Liver (tissue), 9 donors: Measurements from ENCODE around the gene TRIO. TPM values are rescaled to one million over a fixed set of nuclear protein-coding genes. Genes with fewer than 3 reads are reported as not detected.

ENCODE experiments used
- DNase-seq: peaks from one replicate; pipeline ENCODE4 v3.0.0-alpha.2; 2017; ENCODE audit warnings: low spot score
- H3K27ac ChIP-seq, 2 donors: one replicate each; pipeline ENCODE4 v1.7.0; 2013; ENCODE audit warnings: inconsistent platforms in 2 of 2, low read length in 2 of 2, control low read depth in 1 of 2, low read depth in 1 of 2, mild to moderate bottlenecking in 1 of 2
- H3K27me3 ChIP-seq, 4 donors: one replicate each; pipeline versions ENCODE4 v1.6.1 to v1.7.0; 2013; ENCODE audit warnings: low read length in 3 of 4, inconsistent platforms in 1 of 4, mild to moderate bottlenecking in 1 of 4, moderate library complexity in 1 of 4; ENCODE audit not compliant: control insufficient read depth in 4 of 4, insufficient read depth in 4 of 4
- H3K36me3 ChIP-seq, 4 donors: one replicate each; pipeline versions ENCODE4 v1.6.1 to v1.7.0; 2013; ENCODE audit warnings: low read length in 3 of 4, mild to moderate bottlenecking in 3 of 4, low read depth in 1 of 4, moderate library complexity in 1 of 4; ENCODE audit not compliant: control insufficient read depth in 4 of 4, insufficient read depth in 3 of 4
- H3K4me1 ChIP-seq, 4 donors: one replicate each; pipeline versions ENCODE4 v1.6.1 to v1.7.0; 2013; ENCODE audit warnings: low read length in 3 of 4, mild to moderate bottlenecking in 3 of 4, moderate library complexity in 1 of 4; ENCODE audit not compliant: control insufficient read depth in 4 of 4, insufficient read depth in 4 of 4
- H3K4me3 ChIP-seq, 3 donors: one replicate each; pipeline versions ENCODE4 v1.6.1 to v1.7.0; 2013; ENCODE audit warnings: low read length in 3 of 3, control low read depth in 1 of 3, low read depth in 1 of 3, mild to moderate bottlenecking in 1 of 3
- H3K9ac ChIP-seq, 2 donors: one replicate each; pipeline ENCODE4 v1.7.0; 2013; ENCODE audit warnings: low read length in 2 of 2, mild to moderate bottlenecking in 2 of 2, moderate library complexity in 2 of 2, control low read depth in 1 of 2, low read depth in 1 of 2
- H3K9me3 ChIP-seq, 4 donors: one replicate each; pipeline versions ENCODE4 v1.6.1 to v1.7.0; 2013; ENCODE audit warnings: low read length in 3 of 4; ENCODE audit not compliant: control insufficient read depth in 4 of 4
- EGR1 ChIP-seq, 2 donors: IDR thresholded peaks; 2 replicates each; pipeline ENCODE4 v1.6.1; 2016 to 2018; ENCODE audit warnings: antibody characterized with exemption in 2 of 2, low read depth in 2 of 2
- FOXA1 ChIP-seq: IDR thresholded peaks from 2 replicates; pipeline ENCODE4 v1.6.1; 2016; ENCODE audit warnings: antibody characterized with exemption
- FOXA2 ChIP-seq: IDR thresholded peaks from 2 replicates; pipeline ENCODE4 v1.6.1; 2016; ENCODE audit warnings: antibody characterized with exemption
- GABPA ChIP-seq, 2 donors: IDR thresholded peaks in 1 of 2; conservative IDR thresholded peaks in 1 of 2; 2 replicates each; pipeline ENCODE4 v1.6.1; 2016; ENCODE audit warnings: antibody characterized with exemption in 2 of 2, mild to moderate bottlenecking in 1 of 2, moderate library complexity in 1 of 2
- HNF4A ChIP-seq, 2 donors: conservative IDR thresholded peaks; 2 replicates each; pipeline ENCODE4 v1.6.1; 2016; ENCODE audit warnings: antibody characterized with exemption in 2 of 2, mild to moderate bottlenecking in 2 of 2
- HNF4G ChIP-seq: IDR thresholded peaks from 2 replicates; pipeline ENCODE4 v1.6.1; 2016; ENCODE audit warnings: antibody characterized with exemption
- NR2F2 ChIP-seq: IDR thresholded peaks from 2 replicates; pipeline ENCODE4 v1.6.1; 2016; ENCODE audit warnings: antibody characterized with exemption
- RXRA ChIP-seq, 2 donors: IDR thresholded peaks; 2 replicates each; pipeline ENCODE4 v1.6.1; 2017 to 2018; ENCODE audit warnings: antibody characterized with exemption in 2 of 2, mild to moderate bottlenecking in 1 of 2
- SP1 ChIP-seq: IDR thresholded peaks from 2 replicates; pipeline ENCODE4 v1.6.1; 2018; ENCODE audit warnings: antibody characterized with exemption, mild to moderate bottlenecking
- TAF1 ChIP-seq: conservative IDR thresholded peaks from 2 replicates; pipeline ENCODE4 v1.6.1; 2016; ENCODE audit warnings: antibody characterized with exemption, mild to moderate bottlenecking
- YY1 ChIP-seq: IDR thresholded peaks from 2 replicates; pipeline ENCODE4 v1.6.1; 2016; ENCODE audit warnings: antibody characterized with exemption, mild to moderate bottlenecking
- WGBS: extraction: QIAGEN DNeasy Blood & Tissue Kit; methylation state at CpG from one replicate; pipeline ENCODE4 v1.1.7; 2013; 5-methylcytosine and 5-hydroxymethylcytosine counted together
- polyA plus RNA-seq, 2 donors: library from polyadenylated mRNA; stranded (reverse) in 1 of 2; unstranded in 1 of 2; fragments of 200-250 nt in 1 of 2; fragments of >200 nt in 1 of 2; fragmentation: Nextera tagmentation in 1 of 2; extraction: Ambion mirVana in 1 of 2; gene quantifications; one replicate each; pipeline versions ENCODE4 v1.2.1 to v1.2.3, GENCODE V29; 2013 to 2015
- total RNA-seq, 2 donors: library from RNA; depleted of rRNA; stranded (reverse); fragments of >200 nt; gene quantifications; one replicate each; pipeline ENCODE4 v1.2.3, GENCODE V29; 2014
- TF ChIP-seq, protein P1 (sequence below): fragments of 150-350 bp; IDR thresholded peaks from 2 replicates; pipeline ENCODE4 v1.5.1; 2017; ENCODE audit warnings: improper control_type of control experiment, low read depth, low read length; ENCODE audit not compliant: missing input control
- TF ChIP-seq, protein P2 (sequence below): IDR thresholded peaks from 2 replicates; pipeline ENCODE4 v1.6.1; 2016; ENCODE audit warnings: antibody characterized with exemption
- TF ChIP-seq, protein P3 (sequence below): IDR thresholded peaks from 2 replicates; pipeline ENCODE4 v1.6.1; 2016; ENCODE audit warnings: antibody characterized with exemption, mild to moderate bottlenecking
- TF ChIP-seq, protein P4 (sequence below): IDR thresholded peaks from 2 replicates; pipeline ENCODE4 v1.6.1; 2016; ENCODE audit warnings: antibody characterized with exemption
- TF ChIP-seq, protein P5 (sequence below): IDR thresholded peaks from 2 replicates; pipeline ENCODE4 v1.6.1; 2016; ENCODE audit warnings: antibody characterized with exemption
- donor health status: healthy.
- donor health status: healthy.
- donor health status: healthy.
- donor health status: healthy.
- donor health status: healthy.

TRIO gene
- total and polyA plus RNA-seq, 4 donors: 8.5 to 86.2 (median 16.0) TPM

DNA sequence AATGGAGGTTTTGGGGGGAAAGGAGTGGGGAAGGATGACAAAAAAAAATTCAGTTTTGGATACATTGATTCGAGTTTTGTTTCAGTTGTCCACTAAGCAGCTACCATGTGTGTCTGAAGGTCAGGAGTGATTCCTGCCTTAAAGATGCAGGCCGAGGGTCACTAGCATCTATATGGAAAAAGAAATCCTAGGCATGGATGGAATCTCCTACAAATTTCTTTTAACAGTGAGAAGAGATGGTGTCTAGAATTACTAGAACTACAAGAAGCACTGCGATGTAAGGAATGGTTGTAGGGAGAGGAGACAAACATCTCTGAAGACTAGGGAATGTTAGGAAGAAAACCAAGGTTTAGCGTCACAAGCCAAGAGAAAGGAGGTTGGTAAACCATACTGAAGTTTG is 19.6 kb upstream of the TRIO start:
- Histone ChIP-seq H3K27ac (no peak overlapping the region), H3K4me1 (no peaks in the 10 kb centered on the region), H3K27me3 (no peaks in the 10 kb centered on the region), H3K9me3 (no peaks in the 10 kb centered on the region), H3K36me3 (no peaks in the 10 kb centered on the region), H3K9ac (no peak overlapping the region), H3K4me3 (no peak overlapping the region)
- TF ChIP-seq EGR1 (IDR thresholded peaks at IDR 0.05; ENCODE audit: low read depth in 2 of 2): no peak
- TF ChIP-seq, protein P1, sequence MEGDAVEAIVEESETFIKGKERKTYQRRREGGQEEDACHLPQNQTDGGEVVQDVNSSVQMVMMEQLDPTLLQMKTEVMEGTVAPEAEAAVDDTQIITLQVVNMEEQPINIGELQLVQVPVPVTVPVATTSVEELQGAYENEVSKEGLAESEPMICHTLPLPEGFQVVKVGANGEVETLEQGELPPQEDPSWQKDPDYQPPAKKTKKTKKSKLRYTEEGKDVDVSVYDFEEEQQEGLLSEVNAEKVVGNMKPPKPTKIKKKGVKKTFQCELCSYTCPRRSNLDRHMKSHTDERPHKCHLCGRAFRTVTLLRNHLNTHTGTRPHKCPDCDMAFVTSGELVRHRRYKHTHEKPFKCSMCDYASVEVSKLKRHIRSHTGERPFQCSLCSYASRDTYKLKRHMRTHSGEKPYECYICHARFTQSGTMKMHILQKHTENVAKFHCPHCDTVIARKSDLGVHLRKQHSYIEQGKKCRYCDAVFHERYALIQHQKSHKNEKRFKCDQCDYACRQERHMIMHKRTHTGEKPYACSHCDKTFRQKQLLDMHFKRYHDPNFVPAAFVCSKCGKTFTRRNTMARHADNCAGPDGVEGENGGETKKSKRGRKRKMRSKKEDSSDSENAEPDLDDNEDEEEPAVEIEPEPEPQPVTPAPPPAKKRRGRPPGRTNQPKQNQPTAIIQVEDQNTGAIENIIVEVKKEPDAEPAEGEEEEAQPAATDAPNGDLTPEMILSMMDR: no peak
- TF ChIP-seq, protein P2, sequence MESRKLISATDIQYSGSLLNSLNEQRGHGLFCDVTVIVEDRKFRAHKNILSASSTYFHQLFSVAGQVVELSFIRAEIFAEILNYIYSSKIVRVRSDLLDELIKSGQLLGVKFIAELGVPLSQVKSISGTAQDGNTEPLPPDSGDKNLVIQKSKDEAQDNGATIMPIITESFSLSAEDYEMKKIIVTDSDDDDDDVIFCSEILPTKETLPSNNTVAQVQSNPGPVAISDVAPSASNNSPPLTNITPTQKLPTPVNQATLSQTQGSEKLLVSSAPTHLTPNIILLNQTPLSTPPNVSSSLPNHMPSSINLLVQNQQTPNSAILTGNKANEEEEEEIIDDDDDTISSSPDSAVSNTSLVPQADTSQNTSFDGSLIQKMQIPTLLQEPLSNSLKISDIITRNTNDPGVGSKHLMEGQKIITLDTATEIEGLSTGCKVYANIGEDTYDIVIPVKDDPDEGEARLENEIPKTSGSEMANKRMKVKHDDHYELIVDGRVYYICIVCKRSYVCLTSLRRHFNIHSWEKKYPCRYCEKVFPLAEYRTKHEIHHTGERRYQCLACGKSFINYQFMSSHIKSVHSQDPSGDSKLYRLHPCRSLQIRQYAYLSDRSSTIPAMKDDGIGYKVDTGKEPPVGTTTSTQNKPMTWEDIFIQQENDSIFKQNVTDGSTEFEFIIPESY: no peak
- no peak for TF ChIP-seq NR2F2
- TF ChIP-seq GABPA (IDR thresholded peaks at IDR 0.05 in 1 of 2, conservative IDR thresholded peaks at IDR 0.05 in 1 of 2): no peak
- TF ChIP-seq SP1: no peak
- TF ChIP-seq RXRA (IDR thresholded peaks at IDR 0.05): no peak
- TF ChIP-seq, protein P3, sequence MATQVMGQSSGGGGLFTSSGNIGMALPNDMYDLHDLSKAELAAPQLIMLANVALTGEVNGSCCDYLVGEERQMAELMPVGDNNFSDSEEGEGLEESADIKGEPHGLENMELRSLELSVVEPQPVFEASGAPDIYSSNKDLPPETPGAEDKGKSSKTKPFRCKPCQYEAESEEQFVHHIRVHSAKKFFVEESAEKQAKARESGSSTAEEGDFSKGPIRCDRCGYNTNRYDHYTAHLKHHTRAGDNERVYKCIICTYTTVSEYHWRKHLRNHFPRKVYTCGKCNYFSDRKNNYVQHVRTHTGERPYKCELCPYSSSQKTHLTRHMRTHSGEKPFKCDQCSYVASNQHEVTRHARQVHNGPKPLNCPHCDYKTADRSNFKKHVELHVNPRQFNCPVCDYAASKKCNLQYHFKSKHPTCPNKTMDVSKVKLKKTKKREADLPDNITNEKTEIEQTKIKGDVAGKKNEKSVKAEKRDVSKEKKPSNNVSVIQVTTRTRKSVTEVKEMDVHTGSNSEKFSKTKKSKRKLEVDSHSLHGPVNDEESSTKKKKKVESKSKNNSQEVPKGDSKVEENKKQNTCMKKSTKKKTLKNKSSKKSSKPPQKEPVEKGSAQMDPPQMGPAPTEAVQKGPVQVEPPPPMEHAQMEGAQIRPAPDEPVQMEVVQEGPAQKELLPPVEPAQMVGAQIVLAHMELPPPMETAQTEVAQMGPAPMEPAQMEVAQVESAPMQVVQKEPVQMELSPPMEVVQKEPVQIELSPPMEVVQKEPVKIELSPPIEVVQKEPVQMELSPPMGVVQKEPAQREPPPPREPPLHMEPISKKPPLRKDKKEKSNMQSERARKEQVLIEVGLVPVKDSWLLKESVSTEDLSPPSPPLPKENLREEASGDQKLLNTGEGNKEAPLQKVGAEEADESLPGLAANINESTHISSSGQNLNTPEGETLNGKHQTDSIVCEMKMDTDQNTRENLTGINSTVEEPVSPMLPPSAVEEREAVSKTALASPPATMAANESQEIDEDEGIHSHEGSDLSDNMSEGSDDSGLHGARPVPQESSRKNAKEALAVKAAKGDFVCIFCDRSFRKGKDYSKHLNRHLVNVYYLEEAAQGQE: no peak
- TF ChIP-seq TAF1: no peak
- no peak for TF ChIP-seq HNF4G
- TF ChIP-seq HNF4A (conservative IDR thresholded peaks at IDR 0.05): no peak
- no peak for TF ChIP-seq FOXA2
- TF ChIP-seq, protein P4, sequence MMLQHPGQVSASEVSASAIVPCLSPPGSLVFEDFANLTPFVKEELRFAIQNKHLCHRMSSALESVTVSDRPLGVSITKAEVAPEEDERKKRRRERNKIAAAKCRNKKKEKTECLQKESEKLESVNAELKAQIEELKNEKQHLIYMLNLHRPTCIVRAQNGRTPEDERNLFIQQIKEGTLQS: no peak
- WGBS: 93% methylated on average over 4 of the region's 4 CpGs
- DNase-seq: no peak

DNA sequence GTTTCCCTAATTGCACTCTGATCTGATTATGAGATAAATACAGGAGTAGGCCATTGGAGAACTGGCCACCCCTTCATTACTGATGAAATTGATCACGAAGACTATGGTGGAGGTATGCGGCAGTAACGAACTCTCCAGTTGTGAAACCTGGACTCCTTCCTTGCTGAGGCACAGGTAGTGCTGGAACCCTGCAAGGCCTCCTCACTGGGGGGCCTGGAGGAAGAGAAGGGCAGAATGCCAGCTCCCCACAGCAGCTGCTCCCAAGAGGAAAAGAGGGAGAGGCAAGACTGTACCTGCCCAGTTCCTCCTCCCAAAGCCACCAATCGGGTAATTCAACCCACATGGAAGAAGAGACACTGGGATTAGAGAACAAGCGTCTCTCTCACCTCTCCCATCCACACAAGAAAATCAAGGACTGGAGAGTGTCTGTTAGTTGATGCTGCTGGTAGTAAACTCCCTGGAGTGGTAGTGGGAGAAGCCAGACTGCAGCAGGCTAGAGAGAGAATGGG is 19.1 kb upstream of the TRIO start:
- no peak for DNase-seq
- WGBS: 98% methylated on average over 5 of the region's 5 CpGs
- H3K36me3 ChIP-seq: no peaks in the 10 kb centered on the region

More for the DNA sequence above, 19.1 kb upstream of the TRIO start:
- H3K4me1 ChIP-seq: no peaks in the 10 kb centered on the region
- no peak overlapping the region for H3K9ac ChIP-seq
- H3K27me3 ChIP-seq: no peaks in the 10 kb centered on the region
- no peak overlapping the region for H3K27ac ChIP-seq
- TF ChIP-seq GABPA (IDR thresholded peaks at IDR 0.05 in 1 of 2, conservative IDR thresholded peaks at IDR 0.05 in 1 of 2): no peak
- TF ChIP-seq, protein P1: no peak
- no peak for TF ChIP-seq YY1
- no peak for TF ChIP-seq SP1
- no peak for TF ChIP-seq HNF4G
- TF ChIP-seq, protein P5, sequence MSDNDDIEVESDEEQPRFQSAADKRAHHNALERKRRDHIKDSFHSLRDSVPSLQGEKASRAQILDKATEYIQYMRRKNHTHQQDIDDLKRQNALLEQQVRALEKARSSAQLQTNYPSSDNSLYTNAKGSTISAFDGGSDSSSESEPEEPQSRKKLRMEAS: no peak
- no peak for TF ChIP-seq NR2F2
- TF ChIP-seq FOXA1: no peak
- TF ChIP-seq, protein P4: no peak
- H3K4me3 ChIP-seq: no peak overlapping the region
- H3K9me3 ChIP-seq: no peaks in the 10 kb centered on the region
